Keratinocyte (primary cell): Measurements from ENCODE around the gene RASSF1. TPM values are rescaled to one million over a fixed set of nuclear protein-coding genes. Genes with fewer than 3 reads are reported as not detected.

Source experiments
- DNase-seq: peaks from one replicate; pipeline ENCODE4 v3.0.0-alpha.2; 2011; ENCODE audit warnings: low read depth, missing footprints, low spot score
- FAIRE-seq: peaks from 2 replicates; lab custom pipeline; 2011; peaks lifted over from hg19 to GRCh38; lab: Jason Lieb, UNC
- H2AFZ ChIP-seq: 2 replicates; pipeline ENCODE4 v1.6.0; 2012; ENCODE audit warnings: low read length, control low read depth, inconsistent platforms; ENCODE audit not compliant: control insufficient read depth
- H3K27ac ChIP-seq: 2 replicates; pipeline ENCODE4 v1.5.1; 2011; ENCODE audit warnings: low read length; ENCODE audit not compliant: control insufficient read depth, insufficient read depth
- H3K27me3 ChIP-seq: 3 replicates; pipeline ENCODE4 v1.6.0; 2011; ENCODE audit warnings: low read length; ENCODE audit not compliant: control insufficient read depth, insufficient read depth; ENCODE audit errors: extremely low read depth
- H3K36me3 ChIP-seq, 2 experiments: 2 replicates in 1 of 2; 3 replicates in 1 of 2; pipeline ENCODE4 v1.5.1; 2011; ENCODE audit warnings: low read length in 2 of 2, mild to moderate bottlenecking in 1 of 2; ENCODE audit not compliant: control insufficient read depth in 2 of 2, insufficient read depth in 2 of 2; ENCODE audit errors: extremely low read depth in 1 of 2
- H3K4me1 ChIP-seq: 3 replicates; pipeline ENCODE4 v1.5.1; 2011; ENCODE audit warnings: low read length; ENCODE audit not compliant: control insufficient read depth, insufficient read depth; ENCODE audit errors: extremely low read depth
- H3K4me2 ChIP-seq: 3 replicates; pipeline ENCODE4 v1.6.0; 2011; ENCODE audit warnings: low read depth, low read length; ENCODE audit not compliant: control insufficient read depth, insufficient read depth; ENCODE audit errors: extremely low read depth
- H3K4me3 ChIP-seq, 3 experiments: fragments of 200-600 bp in 1 of 3; sonication (generic) in 1 of 3; 2 replicates in 2 of 3; 3 replicates in 1 of 3; pipeline ENCODE4 v1.5.1; 2011 to 2016; ENCODE audit warnings: low read length in 3 of 3, mild to moderate bottlenecking in 3 of 3, control low read depth in 2 of 3, inconsistent platforms in 1 of 3, low read depth in 1 of 3, mixed read lengths in 1 of 3, mixed run types in 1 of 3, moderate library complexity in 1 of 3; ENCODE audit not compliant: control insufficient read depth in 2 of 3, insufficient read depth in 2 of 3; ENCODE audit errors: extremely low read depth in 1 of 3
- H3K79me2 ChIP-seq: 2 replicates; pipeline ENCODE4 v1.6.0; 2012; ENCODE audit warnings: low read length; ENCODE audit not compliant: control insufficient read depth, insufficient read depth
- H3K9ac ChIP-seq: 3 replicates; pipeline ENCODE4 v1.6.0; 2011; ENCODE audit warnings: low read length; ENCODE audit not compliant: control insufficient read depth, insufficient read depth; ENCODE audit errors: extremely low read depth
- H3K9me1 ChIP-seq: 3 replicates; pipeline ENCODE4 v1.6.0; 2011; ENCODE audit warnings: low read length; ENCODE audit not compliant: control insufficient read depth, insufficient read depth; ENCODE audit errors: extremely low read depth
- H3K9me3 ChIP-seq: 2 replicates; pipeline ENCODE4 v1.5.1; 2012; ENCODE audit warnings: low read depth, low read length; ENCODE audit not compliant: control insufficient read depth
- H4K20me1 ChIP-seq: 3 replicates; pipeline ENCODE4 v1.6.0; 2011; ENCODE audit warnings: low read length; ENCODE audit not compliant: control insufficient read depth, insufficient read depth; ENCODE audit errors: extremely low read depth
- EZH2 ChIP-seq: IDR thresholded peaks from one replicate; pipeline ENCODE4 v1.6.1; 2012; ENCODE audit warnings: inconsistent platforms, mild to moderate bottlenecking, low read length, moderate library complexity
- dilution Hi-C: fragments of 300-500 bp; cut with MboI; formaldehyde crosslinking; loops from one replicate; pipeline ENCODE4 v1.7.0; 2020; ENCODE audit warnings: low sequenced_read_pairs; ENCODE audit not compliant: extremely low pct_ligation_motif_present
- polyA plus RNA-seq, 5 experiments: library from polyadenylated mRNA; depleted of rRNA in 3 of 5; stranded (reverse) in 3 of 5; stranded (forward) in 1 of 5; unstranded in 1 of 5; fragments of >200 nt; gene quantifications; 1 replicate in 1 of 5; 2 replicates in 3 of 5; 3 replicates in 1 of 5; pipeline versions ENCODE4 v1.2.1 to v1.2.3, GENCODE V29; 2011 to 2012; ENCODE audit warnings: missing spikeins in 2 of 5, low read depth in 1 of 5, low replicate concordance in 1 of 5
- TF ChIP-seq, protein P1 (sequence below), 3 experiments: IDR thresholded peaks in 1 of 3; conservative IDR thresholded peaks in 1 of 3; optimal IDR thresholded peaks in 1 of 3; 2 replicates in 2 of 3; 3 replicates in 1 of 3; pipeline versions ENCODE3 to v1.5.1; 2011; ENCODE audit warnings: low read length in 3 of 3, mild to moderate bottlenecking in 3 of 3, moderate library complexity in 2 of 3, control low read depth in 1 of 3, inconsistent platforms in 1 of 3; ENCODE audit not compliant: insufficient read depth in 2 of 3; ENCODE audit errors: extremely low read depth in 1 of 3

Gene RASSF1
- polyA plus RNA-seq, 1 donor (not counting 4 experiments of a cell fraction or from before 2014, with no cell fraction given), result 28.5 TPM

DNA sequence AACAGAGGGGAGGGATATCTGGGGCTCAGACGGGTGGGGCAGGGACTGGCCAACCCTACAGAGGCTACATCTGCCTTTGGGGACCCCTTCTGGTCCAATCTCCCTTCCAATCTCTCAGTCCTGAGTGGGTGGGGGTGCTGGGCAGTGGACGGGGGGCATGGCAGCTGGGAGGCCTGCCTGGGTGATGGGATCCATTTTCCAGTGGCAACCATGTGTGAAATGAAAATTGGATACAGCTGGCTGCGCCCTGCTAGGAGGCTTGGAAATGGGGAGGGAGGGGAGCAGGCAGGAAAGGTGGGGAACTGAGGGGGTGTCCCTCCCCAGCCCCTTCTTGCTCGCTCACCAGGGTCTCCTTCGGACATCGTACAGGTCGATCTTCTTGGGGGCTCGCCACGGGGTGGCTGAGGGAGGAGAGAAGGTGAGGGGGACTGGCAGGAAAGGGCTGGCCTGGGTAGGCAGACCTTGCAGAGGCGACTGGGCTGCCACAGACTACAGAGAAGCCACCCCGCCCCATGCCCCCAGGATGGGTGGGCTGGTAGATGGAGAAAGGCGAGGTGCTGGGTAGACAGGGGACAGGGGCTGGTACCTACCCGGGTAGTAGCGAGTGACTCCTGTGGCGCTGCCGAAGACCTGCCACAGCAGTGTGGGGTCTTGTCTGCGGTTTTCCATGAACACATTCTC lies 39.9 kb upstream of the RASSF1 start:
- dilution Hi-C loops, result no loop called here
- H3K36me3 ChIP-seq, result no peaks in the 10 kb centered on the region
- no peak for DNase-seq

DNA sequence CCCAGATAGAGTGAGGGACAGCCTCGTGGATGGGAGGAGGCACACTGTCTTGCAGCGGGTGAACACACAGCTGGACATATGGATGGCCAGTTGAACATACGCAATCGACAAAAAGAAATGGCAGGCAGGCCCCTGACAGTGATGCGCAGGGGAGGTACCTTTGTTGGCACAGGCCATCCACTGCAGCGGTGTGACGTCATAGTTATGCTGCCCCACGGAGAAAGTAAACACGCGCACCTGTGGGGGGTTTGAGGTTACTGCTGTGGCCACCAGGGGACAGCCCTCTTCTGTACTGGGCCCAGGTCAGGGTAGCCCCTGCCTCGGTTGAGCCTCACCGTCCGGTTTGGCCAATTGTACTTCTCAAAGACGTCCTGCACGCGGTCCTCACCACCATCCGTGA lies 38.1 kb upstream of the RASSF1 start:
- no peak for TF ChIP-seq EZH2
- TF ChIP-seq, protein P1, sequence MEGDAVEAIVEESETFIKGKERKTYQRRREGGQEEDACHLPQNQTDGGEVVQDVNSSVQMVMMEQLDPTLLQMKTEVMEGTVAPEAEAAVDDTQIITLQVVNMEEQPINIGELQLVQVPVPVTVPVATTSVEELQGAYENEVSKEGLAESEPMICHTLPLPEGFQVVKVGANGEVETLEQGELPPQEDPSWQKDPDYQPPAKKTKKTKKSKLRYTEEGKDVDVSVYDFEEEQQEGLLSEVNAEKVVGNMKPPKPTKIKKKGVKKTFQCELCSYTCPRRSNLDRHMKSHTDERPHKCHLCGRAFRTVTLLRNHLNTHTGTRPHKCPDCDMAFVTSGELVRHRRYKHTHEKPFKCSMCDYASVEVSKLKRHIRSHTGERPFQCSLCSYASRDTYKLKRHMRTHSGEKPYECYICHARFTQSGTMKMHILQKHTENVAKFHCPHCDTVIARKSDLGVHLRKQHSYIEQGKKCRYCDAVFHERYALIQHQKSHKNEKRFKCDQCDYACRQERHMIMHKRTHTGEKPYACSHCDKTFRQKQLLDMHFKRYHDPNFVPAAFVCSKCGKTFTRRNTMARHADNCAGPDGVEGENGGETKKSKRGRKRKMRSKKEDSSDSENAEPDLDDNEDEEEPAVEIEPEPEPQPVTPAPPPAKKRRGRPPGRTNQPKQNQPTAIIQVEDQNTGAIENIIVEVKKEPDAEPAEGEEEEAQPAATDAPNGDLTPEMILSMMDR (optimal IDR thresholded peaks at IDR 0.05 in 1 of 3, IDR thresholded peaks at IDR 0.05 in 1 of 3, conservative IDR thresholded peaks at IDR 0.05 in 1 of 3; ENCODE audit: extremely low read depth in 1 of 3, insufficient read depth in 2 of 3, low read length in 3 of 3), result no peak
- no peak overlapping the region for H3K4me2 ChIP-seq
- H3K9ac ChIP-seq, result no peak overlapping the region
- H3K27ac ChIP-seq, result no peak overlapping the region
- H3K4me3 ChIP-seq, result no peak overlapping the region
- H3K36me3 ChIP-seq, result no peaks in the 10 kb centered on the region
- dilution Hi-C loops, result no loop called here
- H3K9me1 ChIP-seq, result no peaks in the 10 kb centered on the region
- no peaks in the 10 kb centered on the region for H3K4me1 ChIP-seq
- H4K20me1 ChIP-seq, result peaks cover 3% of the 10 kb centered on the region
- H3K79me2 ChIP-seq, result no peaks in the 10 kb centered on the region
- DNase-seq, result no peak
- no peak for FAIRE-seq
- no peaks in the 10 kb centered on the region for H3K27me3 ChIP-seq
- H2AFZ ChIP-seq, result no peak overlapping the region
- H3K9me3 ChIP-seq, result no peaks in the 10 kb centered on the region

More for the DNA sequence above, 39.9 kb upstream of the RASSF1 start:
- H3K9me1 ChIP-seq, result no peaks in the 10 kb centered on the region
- H3K9ac ChIP-seq, result no peak overlapping the region
- H3K27me3 ChIP-seq, result peaks cover 4% of the 10 kb centered on the region
- H3K27ac ChIP-seq, result no peak overlapping the region
- H2AFZ ChIP-seq, result no peak overlapping the region
- no peaks in the 10 kb centered on the region for H3K4me1 ChIP-seq
- no peak for FAIRE-seq
- peaks cover 3% of the 10 kb centered on the region for H4K20me1 ChIP-seq
- no peak overlapping the region for H3K4me3 ChIP-seq
- H3K4me2 ChIP-seq, result no peak overlapping the region
- TF ChIP-seq, protein P1 (optimal IDR thresholded peaks at IDR 0.05 in 1 of 3, IDR thresholded peaks at IDR 0.05 in 1 of 3, conservative IDR thresholded peaks at IDR 0.05 in 1 of 3; ENCODE audit: extremely low read depth in 1 of 3, insufficient read depth in 2 of 3, low read length in 3 of 3), result no peak
- TF ChIP-seq EZH2, result no peak
- H3K79me2 ChIP-seq, result no peaks in the 10 kb centered on the region
- no peaks in the 10 kb centered on the region for H3K9me3 ChIP-seq
